Endodermal cell (in vitro differentiated cells): ENCODE measurements around the gene C1QC. TPM values are rescaled to one million over a fixed set of nuclear protein-coding genes. Genes with fewer than 3 reads are reported as not detected.
A peak's percentile ranks its signal among the peaks of the same experiment; 100 is the strongest.

Experiments used
- DNase-seq: peaks from one replicate; pipeline ENCODE4 v3.0.0-alpha.2; 2017
- H3K27ac ChIP-seq: 2 replicates; pipeline ENCODE4 v1.5.1; 2013; ENCODE audit warnings: mild to moderate bottlenecking, low read depth, low read length, moderate library complexity
- H3K27me3 ChIP-seq: 2 replicates; pipeline ENCODE4 v1.6.1; 2013; ENCODE audit warnings: mild to moderate bottlenecking, low read length, moderate library complexity; ENCODE audit not compliant: insufficient read depth, control insufficient read depth, poor library complexity, severe bottlenecking
- H3K36me3 ChIP-seq: 2 replicates; pipeline ENCODE4 v1.7.0; 2013; ENCODE audit warnings: mild to moderate bottlenecking, low read length, moderate library complexity; ENCODE audit not compliant: control insufficient read depth, insufficient read depth
- H3K4me1 ChIP-seq: one replicate; pipeline ENCODE4 v1.7.0; 2013; ENCODE audit warnings: low read length; ENCODE audit not compliant: control insufficient read depth, insufficient read depth
- H3K4me3 ChIP-seq: 2 replicates; pipeline ENCODE4 v1.5.1; 2013; ENCODE audit warnings: mild to moderate bottlenecking, low read length, moderate library complexity
- H3K9ac ChIP-seq: 2 replicates; pipeline ENCODE4 v1.6.1; 2013; ENCODE audit warnings: mild to moderate bottlenecking, low read length, moderate library complexity; ENCODE audit not compliant: poor library complexity, severe bottlenecking; ENCODE audit errors: extremely low read depth
- H3K9me3 ChIP-seq: 2 replicates; pipeline ENCODE4 v1.6.1; 2013; ENCODE audit warnings: mild to moderate bottlenecking, low read length, moderate library complexity; ENCODE audit not compliant: control insufficient read depth
- H3K27ac Mint-ChIP-seq: 2 replicates; pipeline ENCODE4 v1.8.0; 2020; ENCODE audit warnings: mixed read lengths
- H3K27me3 Mint-ChIP-seq: 2 replicates; pipeline ENCODE4 v1.8.0; 2021; ENCODE audit warnings: mild to moderate bottlenecking, mixed read lengths; ENCODE audit not compliant: insufficient read depth
- H3K36me3 Mint-ChIP-seq: 2 replicates; pipeline ENCODE4 v1.8.0; 2020; ENCODE audit warnings: low read depth, mixed read lengths
- H3K4me1 Mint-ChIP-seq: 2 replicates; pipeline ENCODE4 v1.8.0; 2020; ENCODE audit warnings: mixed read lengths
- H3K4me3 Mint-ChIP-seq: 2 replicates; pipeline ENCODE4 v1.8.0; 2020; ENCODE audit warnings: mild to moderate bottlenecking, moderate library complexity, mixed read lengths
- H3K9me3 Mint-ChIP-seq: 2 replicates; pipeline ENCODE4 v1.8.0; 2020; ENCODE audit warnings: mild to moderate bottlenecking, mixed read lengths
- WGBS, 2 experiments: methylation state at CpG; one replicate each; pipeline versions ENCODE4 v1.1.5 to v1.1.7; 2013; ENCODE audit warnings: missing lambda C conversion rate in 2 of 2, mixed read lengths in 1 of 2; ENCODE audit not compliant: insufficient coverage in 1 of 2, insufficient read length in 1 of 2; 5-methylcytosine and 5-hydroxymethylcytosine counted together
- total RNA-seq, 2 donors: library from RNA; stranded (reverse); fragmentation: NEBNext Ultra II Directional in 1 of 2; extraction: Animal tissue kit (Norgen Biotek cat#: 25700) in 1 of 2; gene quantifications; 2 replicates in 1 of 2; 3 replicates in 1 of 2; pipeline ENCODE4 v1.2.1, GENCODE V29; 2021
- TF ChIP-seq, protein P1 (sequence below): fragments of 200-600 bp; sonication (generic); conservative IDR thresholded peaks from 2 replicates; pipeline ENCODE4 v1.5.0; 2021; ENCODE audit warnings: antibody characterized with exemption, mild to moderate bottlenecking

C1QC gene
- total RNA-seq, 2 donors from 2014 or later: not detected

GRCh38 chr1:22662318-22662717 lies 18.9 kb downstream of the C1QC start:
- Mint-ChIP-seq H3K9me3 (no peaks in the 10 kb centered on the region), H3K27me3 (peaks cover 2% of the 10 kb centered on the region), H3K4me3 (no peak overlapping the region), H3K27ac (no peak overlapping the region), H3K36me3 (no peaks in the 10 kb centered on the region), H3K4me1 (peaks cover 5% of the 10 kb centered on the region)
- no peaks in the 10 kb centered on the region for H3K27me3 ChIP-seq
- no peak overlapping the region for H3K9ac ChIP-seq
- H3K4me3 ChIP-seq: no peak overlapping the region
- H3K27ac ChIP-seq: no peak overlapping the region
- H3K9me3 ChIP-seq: no peaks in the 10 kb centered on the region
- no peaks in the 10 kb centered on the region for H3K4me1 ChIP-seq
- 60 to 88% methylated on average over 1 to 5 of the region's 5 CpGs for WGBS, 2 experiments
- no peaks in the 10 kb centered on the region for H3K36me3 ChIP-seq
- TF ChIP-seq, protein P1, sequence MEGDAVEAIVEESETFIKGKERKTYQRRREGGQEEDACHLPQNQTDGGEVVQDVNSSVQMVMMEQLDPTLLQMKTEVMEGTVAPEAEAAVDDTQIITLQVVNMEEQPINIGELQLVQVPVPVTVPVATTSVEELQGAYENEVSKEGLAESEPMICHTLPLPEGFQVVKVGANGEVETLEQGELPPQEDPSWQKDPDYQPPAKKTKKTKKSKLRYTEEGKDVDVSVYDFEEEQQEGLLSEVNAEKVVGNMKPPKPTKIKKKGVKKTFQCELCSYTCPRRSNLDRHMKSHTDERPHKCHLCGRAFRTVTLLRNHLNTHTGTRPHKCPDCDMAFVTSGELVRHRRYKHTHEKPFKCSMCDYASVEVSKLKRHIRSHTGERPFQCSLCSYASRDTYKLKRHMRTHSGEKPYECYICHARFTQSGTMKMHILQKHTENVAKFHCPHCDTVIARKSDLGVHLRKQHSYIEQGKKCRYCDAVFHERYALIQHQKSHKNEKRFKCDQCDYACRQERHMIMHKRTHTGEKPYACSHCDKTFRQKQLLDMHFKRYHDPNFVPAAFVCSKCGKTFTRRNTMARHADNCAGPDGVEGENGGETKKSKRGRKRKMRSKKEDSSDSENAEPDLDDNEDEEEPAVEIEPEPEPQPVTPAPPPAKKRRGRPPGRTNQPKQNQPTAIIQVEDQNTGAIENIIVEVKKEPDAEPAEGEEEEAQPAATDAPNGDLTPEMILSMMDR: no peak
- peak; percentile 92 for DNase-seq

DNA sequence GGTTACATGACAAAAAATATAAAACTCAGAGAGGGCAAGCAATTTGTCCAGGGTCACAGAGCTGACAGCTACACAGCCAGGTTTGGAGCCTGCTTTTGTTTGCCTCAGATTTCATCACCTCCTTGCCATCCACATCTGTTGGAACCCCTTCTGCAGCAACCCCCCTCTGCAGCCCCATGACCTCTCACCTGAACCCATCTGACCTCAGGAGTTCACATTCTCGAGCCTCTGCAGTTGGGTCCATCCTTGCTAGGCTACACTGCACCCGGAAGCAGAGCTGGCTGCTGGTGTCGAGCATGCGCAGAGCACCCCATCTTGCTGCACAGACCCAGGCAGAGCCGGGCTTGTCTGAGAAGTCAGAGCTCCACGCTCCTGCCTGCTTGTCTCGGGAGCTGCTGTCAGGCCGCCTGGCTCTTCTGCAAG lies 19.6 kb downstream of the C1QC start:
- Histone ChIP-seq H3K9ac (no peak overlapping the region), H3K4me1 (no peaks in the 10 kb centered on the region), H3K27ac (no peak overlapping the region), H3K4me3 (no peak overlapping the region), H3K27me3 (no peaks in the 10 kb centered on the region), H3K9me3 (no peaks in the 10 kb centered on the region), H3K36me3 (no peaks in the 10 kb centered on the region)
- Mint-ChIP-seq H3K4me3 (no peak overlapping the region), H3K4me1 (peaks cover 5% of the 10 kb centered on the region), H3K36me3 (no peaks in the 10 kb centered on the region), H3K9me3 (no peaks in the 10 kb centered on the region), H3K27me3 (no peaks in the 10 kb centered on the region), H3K27ac (no peak overlapping the region)
- DNase-seq: no peak
- WGBS, 2 experiments: 91 to 93% methylated on average over 4 to 8 of the region's 8 CpGs
- TF ChIP-seq, protein P1: no peak

GRCh38 chr1:22665752-22666151 lies 22.3 kb downstream of the C1QC start:
- Histone ChIP-seq H3K4me1 (no peaks in the 10 kb centered on the region), H3K9ac (no peak overlapping the region), H3K27me3 (no peaks in the 10 kb centered on the region), H3K27ac (no peak overlapping the region), H3K4me3 (no peak overlapping the region), H3K9me3 (no peaks in the 10 kb centered on the region), H3K36me3 (no peaks in the 10 kb centered on the region)
- H3K4me1 Mint-ChIP-seq: no peaks in the 10 kb centered on the region
- TF ChIP-seq, protein P1: peak; percentile 90
- 42 to 44% methylated on average over 4 to 7 of the region's 7 CpGs for WGBS, 2 experiments
- no peaks in the 10 kb centered on the region for H3K9me3 Mint-ChIP-seq
- no peaks in the 10 kb centered on the region for H3K36me3 Mint-ChIP-seq
- DNase-seq: peak; percentile 85
- no peak overlapping the region for H3K4me3 Mint-ChIP-seq
- no peaks in the 10 kb centered on the region for H3K27me3 Mint-ChIP-seq
- H3K27ac Mint-ChIP-seq: no peak overlapping the region
